Glutamatergic neuron (in vitro differentiated cells): ENCODE measurements around the gene CYS1. TPM values are rescaled to one million over a fixed set of nuclear protein-coding genes. Genes with fewer than 3 reads are reported as not detected.
"Not testable (repeated sequence)": the region's sequence is repeated elsewhere in the genome, so short reads cannot be mapped to it uniquely, and the experiment has no call there.

Experiments used
- DNase-seq: peaks from one replicate; pipeline ENCODE4 v3.0.0; 2022
- H3K27ac Mint-ChIP-seq: one replicate; pipeline ENCODE4 v1.8.0; 2020; ENCODE audit warnings: mild to moderate bottlenecking, mixed read lengths, inconsistent platforms; ENCODE audit not compliant: unreplicated experiment
- H3K27me3 Mint-ChIP-seq: one replicate; pipeline ENCODE4 v1.8.0; 2020; ENCODE audit warnings: mild to moderate bottlenecking, moderate library complexity, mixed read lengths, inconsistent platforms; ENCODE audit not compliant: unreplicated experiment
- H3K36me3 Mint-ChIP-seq: one replicate; pipeline ENCODE4 v1.8.0; 2020; ENCODE audit warnings: mild to moderate bottlenecking, mixed read lengths, inconsistent platforms; ENCODE audit not compliant: unreplicated experiment
- H3K4me1 Mint-ChIP-seq: one replicate; pipeline ENCODE4 v1.8.0; 2020; ENCODE audit warnings: mild to moderate bottlenecking, low read depth, mixed read lengths, inconsistent platforms; ENCODE audit not compliant: unreplicated experiment
- H3K4me3 Mint-ChIP-seq: one replicate; pipeline ENCODE4 v1.8.0; 2020; ENCODE audit warnings: mild to moderate bottlenecking, mixed read lengths, inconsistent platforms; ENCODE audit not compliant: unreplicated experiment
- H3K9me3 Mint-ChIP-seq: one replicate; pipeline ENCODE4 v1.8.0; 2020; ENCODE audit warnings: mild to moderate bottlenecking, moderate library complexity, mixed read lengths, inconsistent platforms; ENCODE audit not compliant: unreplicated experiment
- total RNA-seq: library from RNA; stranded (reverse); fragmentation: NEBNext Ultra II Directional; extraction: Animal tissue kit (Norgen Biotek cat#: 25700); gene quantifications from one replicate; pipeline ENCODE4 v1.2.1, GENCODE V29; 2021; ENCODE audit not compliant: unreplicated experiment
- TF ChIP-seq, protein P1 (sequence below): fragments of 200-600 bp; sonication (generic); IDR thresholded peaks from one replicate; pipeline ENCODE4 v1.5.0; 2021; ENCODE audit not compliant: partially characterized antibody, unreplicated experiment

CYS1 gene
- total RNA-seq, 1 donor from 2014 or later, result not detected

DNA sequence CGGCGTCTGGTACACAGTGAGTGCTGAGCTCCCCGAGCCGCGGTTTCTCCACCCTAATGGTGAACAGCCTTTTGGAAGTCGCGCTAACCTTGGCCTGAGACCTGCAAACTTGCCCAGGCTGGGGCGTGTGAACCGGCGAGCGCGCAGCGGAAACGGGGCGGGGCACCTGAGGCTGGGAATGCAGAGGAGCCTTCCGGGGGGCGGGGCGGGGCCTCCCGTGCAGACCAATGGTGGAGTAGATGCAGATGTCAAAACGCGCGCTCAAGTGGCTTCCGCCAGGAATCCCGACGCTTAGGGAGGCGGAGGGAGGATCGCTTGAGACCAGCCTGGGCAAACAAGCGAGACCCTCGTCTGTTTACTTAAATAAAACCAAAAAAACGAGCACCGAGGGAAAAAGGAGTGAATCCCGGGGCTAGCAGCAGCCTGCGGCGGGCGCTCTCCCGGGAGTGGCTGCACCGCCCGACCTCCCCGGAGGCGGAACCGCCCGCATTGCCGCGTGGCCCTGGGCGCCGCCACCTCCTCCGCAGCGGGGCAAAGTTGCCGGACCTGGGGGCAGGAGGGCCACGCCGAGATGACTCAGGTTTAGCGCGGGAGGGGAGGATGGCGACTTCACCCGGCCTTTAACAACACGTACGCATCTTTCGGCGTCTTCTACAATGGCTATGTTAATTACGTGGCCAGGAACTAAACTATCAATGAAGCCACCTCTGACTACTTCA is 40.1 kb upstream of the CYS1 start:
- Mint-ChIP-seq H3K4me1 (peaks cover 10% of the 10 kb centered on the region), H3K4me3 (peak overlapping the region; percentile 97), H3K36me3 (no peaks in the 10 kb centered on the region), H3K9me3 (peaks cover 5% of the 10 kb centered on the region), H3K27ac (no peak overlapping the region), H3K27me3 (peaks cover 4% of the 10 kb centered on the region)
- TF ChIP-seq, protein P1, sequence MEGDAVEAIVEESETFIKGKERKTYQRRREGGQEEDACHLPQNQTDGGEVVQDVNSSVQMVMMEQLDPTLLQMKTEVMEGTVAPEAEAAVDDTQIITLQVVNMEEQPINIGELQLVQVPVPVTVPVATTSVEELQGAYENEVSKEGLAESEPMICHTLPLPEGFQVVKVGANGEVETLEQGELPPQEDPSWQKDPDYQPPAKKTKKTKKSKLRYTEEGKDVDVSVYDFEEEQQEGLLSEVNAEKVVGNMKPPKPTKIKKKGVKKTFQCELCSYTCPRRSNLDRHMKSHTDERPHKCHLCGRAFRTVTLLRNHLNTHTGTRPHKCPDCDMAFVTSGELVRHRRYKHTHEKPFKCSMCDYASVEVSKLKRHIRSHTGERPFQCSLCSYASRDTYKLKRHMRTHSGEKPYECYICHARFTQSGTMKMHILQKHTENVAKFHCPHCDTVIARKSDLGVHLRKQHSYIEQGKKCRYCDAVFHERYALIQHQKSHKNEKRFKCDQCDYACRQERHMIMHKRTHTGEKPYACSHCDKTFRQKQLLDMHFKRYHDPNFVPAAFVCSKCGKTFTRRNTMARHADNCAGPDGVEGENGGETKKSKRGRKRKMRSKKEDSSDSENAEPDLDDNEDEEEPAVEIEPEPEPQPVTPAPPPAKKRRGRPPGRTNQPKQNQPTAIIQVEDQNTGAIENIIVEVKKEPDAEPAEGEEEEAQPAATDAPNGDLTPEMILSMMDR, result no peak
- peak; percentile 95 for DNase-seq

DNA sequence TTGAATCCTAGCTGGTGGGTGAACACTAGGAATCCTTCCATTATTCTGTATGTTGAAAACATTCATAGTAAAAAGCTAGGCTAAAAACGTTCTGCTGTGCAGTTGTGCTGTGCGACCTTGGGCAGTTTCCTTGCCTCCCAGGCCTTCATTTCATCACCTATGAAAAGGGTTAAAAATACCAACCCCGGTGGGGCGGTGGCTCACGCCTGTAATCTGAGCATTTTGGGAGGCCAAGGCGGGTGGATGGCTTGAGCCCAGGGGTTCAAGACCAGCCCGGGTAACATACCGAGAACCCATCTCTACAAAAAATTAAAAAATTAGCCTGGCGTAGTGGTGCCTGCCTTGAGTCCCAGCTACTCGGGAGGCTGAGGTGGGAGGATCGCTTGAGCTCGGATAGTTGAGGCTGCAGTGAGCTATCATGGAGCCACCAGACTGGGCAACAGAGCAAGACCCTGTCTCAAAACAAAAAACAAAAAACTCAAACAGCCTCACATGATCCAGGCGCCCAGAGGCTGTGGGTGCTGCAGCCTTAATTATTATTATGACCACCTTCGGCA is 39.5 kb upstream of the CYS1 start:
- Mint-ChIP-seq H3K9me3 (peaks cover 3% of the 10 kb centered on the region), H3K36me3 (no peaks in the 10 kb centered on the region), H3K4me1 (peaks cover 8% of the 10 kb centered on the region), H3K27ac (no peak overlapping the region), H3K27me3 (peaks cover 4% of the 10 kb centered on the region), H3K4me3 (peak overlapping the region; percentile 97)
- DNase-seq, result no peak
- TF ChIP-seq, protein P1, result no peak

DNA sequence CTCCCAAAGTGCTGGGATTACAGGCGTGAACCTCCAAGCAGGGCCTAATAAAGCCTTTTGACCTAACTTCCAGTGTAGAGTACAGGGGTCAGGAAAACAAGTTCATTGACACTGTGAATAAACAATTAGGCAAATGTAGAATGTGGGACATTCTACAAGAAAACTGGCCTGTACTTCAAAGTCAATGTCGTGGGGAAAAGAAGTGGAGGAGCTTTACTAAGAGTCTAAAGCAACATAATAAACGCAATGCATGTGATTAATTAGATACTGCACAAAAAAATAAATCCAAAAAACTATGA is 38.8 kb upstream of the CYS1 start:
- peaks cover 4% of the 10 kb centered on the region for H3K27me3 Mint-ChIP-seq
- DNase-seq, result no peak
- H3K27ac Mint-ChIP-seq, result no peak overlapping the region
- TF ChIP-seq, protein P1, result no peak
- H3K4me3 Mint-ChIP-seq, result no peak overlapping the region
- peaks cover 8% of the 10 kb centered on the region for H3K4me1 Mint-ChIP-seq
- peaks cover 3% of the 10 kb centered on the region for H3K9me3 Mint-ChIP-seq
- no peaks in the 10 kb centered on the region for H3K36me3 Mint-ChIP-seq

DNA sequence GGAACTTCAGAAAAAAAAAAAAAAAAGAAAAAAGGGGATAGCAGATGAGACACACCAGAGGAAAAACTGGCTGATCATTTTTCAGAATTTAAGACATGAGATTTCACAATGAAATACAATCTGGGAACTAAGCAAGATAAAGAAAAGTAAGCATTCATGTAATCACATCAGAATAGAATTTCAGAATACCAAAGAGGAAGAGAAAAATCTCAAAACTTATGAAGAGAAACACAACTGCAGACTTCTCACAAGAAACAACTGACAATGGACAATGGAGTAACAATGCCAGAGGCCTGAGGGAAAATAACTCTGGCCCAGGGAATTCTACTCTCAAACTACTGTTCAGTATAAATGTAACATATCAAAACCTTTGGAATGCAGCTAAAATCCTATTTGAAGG is 29.1 kb upstream of the CYS1 start:
- H3K9me3 Mint-ChIP-seq, result peaks cover 1% of the 10 kb centered on the region
- TF ChIP-seq, protein P1, result no peak
- H3K27ac Mint-ChIP-seq, result no peak overlapping the region
- H3K27me3 Mint-ChIP-seq, result no peaks in the 10 kb centered on the region
- H3K36me3 Mint-ChIP-seq, result peaks cover 4% of the 10 kb centered on the region
- no peaks in the 10 kb centered on the region for H3K4me1 Mint-ChIP-seq
- no peak for DNase-seq
- H3K4me3 Mint-ChIP-seq, result no peak overlapping the region

DNA sequence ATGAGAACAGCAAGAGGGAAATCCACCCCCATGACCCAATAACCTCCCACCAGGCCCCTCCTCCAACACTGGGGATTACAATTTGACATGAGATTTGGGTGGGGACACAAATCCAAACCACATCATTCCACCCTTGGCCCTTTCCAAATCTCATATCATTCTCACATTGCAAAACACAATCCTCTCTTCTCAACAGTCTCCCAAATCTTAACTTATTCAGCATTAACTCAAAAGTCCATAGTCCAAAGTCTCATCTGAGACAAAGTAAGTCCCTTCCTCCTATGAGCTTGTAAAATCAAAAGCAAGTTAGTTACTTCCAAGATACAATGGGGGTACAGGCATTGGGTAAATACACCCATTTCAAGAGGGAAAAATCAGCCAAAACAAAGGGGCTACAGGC is 24.7 kb upstream of the CYS1 start:
- H3K9me3 Mint-ChIP-seq, DNase-seq, H3K27ac Mint-ChIP-seq, H3K36me3 Mint-ChIP-seq, H3K4me1 Mint-ChIP-seq, H3K4me3 Mint-ChIP-seq, H3K27me3 Mint-ChIP-seq: not testable (repeated sequence)
